Putamen (tissue), 1 donor: ENCODE data around the gene MYBBP1A.

ENCODE experiments used
- DNase-seq: peaks from one replicate; pipeline ENCODE4 v3.0.0-alpha.2; 2016; ENCODE audit warnings: low spot score

Gene MYBBP1A

DNA sequence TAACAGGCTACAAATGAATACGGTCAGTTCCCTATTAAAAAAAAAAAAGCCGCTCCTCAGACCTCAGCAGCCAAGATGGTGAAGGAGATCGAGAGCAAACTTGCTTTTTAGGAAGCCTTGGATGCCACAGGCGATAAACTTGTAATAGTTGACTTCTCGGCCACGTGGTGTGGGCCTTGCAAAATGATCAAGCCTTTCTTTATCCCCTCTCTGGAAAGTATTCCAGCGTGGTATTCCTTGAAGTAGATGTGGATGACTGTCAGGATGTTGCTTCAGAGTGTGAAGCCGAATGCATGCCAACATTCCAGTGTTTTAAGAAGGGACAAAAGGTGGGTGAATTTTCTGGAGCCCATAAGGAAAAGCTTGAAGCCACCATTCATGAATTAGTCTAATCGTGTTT is 16.9 kb upstream of the MYBBP1A start:
- DNase-seq: no peak

DNA sequence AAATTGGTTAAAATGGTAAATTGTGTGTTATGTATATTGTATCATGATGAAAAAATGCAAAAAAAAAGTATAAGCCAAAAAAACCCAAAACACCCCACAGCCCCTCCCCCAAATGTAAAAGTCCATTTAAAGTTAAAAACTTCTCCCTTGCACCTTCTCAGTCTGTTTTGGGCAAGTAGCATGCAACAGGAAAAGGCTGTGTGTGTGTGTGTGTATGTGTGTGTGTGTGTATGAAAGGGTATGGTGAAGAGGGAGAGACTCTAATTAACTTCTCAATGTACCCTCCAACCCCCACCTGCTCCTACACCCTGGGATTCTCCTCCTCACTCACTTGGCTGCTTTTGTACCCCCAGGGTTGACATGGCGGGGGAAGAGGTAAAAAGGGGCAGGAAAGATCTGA is 14.4 kb upstream of the MYBBP1A start:
- DNase-seq: no peak

DNA sequence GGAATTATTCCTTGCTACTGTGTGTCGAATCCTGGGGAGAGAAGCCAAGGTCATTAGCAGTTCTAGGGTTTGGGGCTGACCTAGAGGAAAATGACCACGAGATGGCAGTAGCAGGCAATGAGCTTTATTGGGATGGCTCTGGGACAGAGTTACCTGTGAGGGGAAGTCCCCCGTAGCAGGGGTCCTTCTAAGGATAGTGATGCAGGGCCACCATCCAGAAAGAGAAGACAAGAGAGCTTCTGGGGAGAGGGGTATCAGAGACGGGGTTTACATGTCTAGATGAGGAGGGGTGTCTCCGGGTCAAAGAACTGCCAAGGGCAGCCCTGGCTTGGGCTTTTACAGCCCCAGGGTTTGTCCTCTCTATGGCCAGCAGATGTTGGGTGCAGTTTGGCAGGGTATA is 11.6 kb upstream of the MYBBP1A start:
- DNase-seq: no peak

DNA sequence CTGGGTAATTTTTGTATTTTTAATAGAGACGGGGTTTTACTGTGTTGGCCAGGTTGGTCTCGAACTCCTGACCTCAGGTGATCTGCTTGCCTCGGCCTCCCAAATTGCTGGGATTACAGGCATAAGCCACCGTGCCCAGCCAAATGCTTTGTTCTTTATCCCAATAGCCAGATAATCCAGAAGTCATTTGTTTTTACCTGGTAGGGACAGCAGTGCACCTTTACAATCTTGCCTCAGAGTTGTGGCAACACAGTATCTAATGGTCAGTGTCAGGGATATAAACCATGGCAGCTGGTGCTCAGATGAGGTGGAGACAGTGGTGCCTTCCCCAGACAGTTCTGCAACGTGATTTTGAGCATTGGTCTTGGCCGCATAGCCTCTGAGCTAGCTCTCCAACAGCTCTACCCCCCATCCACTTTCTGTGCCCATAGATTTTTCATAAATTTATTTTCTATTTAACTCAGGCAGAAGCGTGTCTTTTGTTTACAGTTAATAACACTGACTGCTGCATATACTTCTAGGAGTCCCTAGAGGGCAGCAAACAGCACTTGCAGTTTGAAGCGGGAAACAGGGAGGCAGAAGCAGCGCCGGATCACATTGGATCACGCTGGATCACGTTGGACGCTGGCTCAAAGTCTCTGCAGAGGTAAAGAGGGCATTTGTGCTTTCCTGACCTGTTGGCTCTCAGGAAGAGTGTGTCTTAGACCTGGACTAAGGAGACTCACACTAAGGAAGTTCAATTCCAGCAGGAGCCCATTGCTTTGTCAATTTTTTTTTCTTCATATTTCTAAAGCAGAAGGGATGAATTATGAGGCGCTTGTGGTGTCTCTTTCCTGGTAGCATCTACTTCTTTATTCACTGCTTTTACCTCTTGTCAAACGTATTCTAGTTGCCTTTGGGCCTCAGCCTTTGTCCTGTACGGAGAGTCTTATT is 10.3 kb upstream of the MYBBP1A start:
- DNase-seq: peak; percentile 77

DNA sequence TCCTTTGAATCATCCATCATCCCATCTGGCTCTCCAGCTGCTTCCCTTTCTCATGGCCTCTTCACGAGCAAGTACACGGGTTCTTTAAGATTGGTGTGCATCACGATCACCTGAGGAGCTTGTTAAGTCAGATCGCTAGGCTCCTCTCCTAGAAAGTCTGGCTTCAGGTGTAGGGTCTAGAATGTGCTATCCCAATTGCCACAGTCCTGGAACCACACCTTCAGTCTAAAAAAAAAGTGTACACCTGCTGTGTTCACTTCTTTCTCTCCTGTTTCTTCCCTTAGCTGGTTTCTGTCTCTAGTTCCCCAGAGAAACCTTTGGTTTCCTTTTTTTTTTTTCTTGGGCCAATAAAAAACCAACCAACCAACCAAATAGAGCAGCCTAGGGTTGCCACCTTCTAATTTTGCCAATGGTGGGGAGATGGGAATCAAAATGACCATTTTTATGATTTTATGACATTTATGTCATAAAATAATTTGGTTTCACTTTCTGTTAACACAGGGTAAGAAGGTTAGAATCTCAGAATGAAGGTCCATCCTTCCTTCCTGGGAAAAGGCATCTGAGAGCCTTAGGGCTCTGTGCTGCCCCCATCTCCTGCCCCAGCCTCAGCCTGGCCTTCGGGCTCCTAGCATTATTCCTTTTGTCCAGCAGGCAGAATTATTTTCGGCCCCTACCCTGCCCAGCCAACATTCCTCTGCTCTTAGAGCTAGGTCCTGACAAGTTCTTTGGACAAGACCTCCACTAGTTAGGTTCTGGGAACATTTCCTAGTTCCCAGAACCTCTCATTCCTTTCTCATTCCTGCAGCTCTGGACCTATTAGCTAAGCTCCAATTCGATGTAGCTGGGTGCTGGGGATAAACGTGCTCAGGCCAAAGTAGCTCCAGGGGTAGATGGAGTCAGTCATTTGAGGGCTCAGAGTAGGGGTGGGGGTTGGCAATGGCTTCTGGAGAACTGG is 7.1 kb upstream of the MYBBP1A start:
- DNase-seq: no peak

DNA sequence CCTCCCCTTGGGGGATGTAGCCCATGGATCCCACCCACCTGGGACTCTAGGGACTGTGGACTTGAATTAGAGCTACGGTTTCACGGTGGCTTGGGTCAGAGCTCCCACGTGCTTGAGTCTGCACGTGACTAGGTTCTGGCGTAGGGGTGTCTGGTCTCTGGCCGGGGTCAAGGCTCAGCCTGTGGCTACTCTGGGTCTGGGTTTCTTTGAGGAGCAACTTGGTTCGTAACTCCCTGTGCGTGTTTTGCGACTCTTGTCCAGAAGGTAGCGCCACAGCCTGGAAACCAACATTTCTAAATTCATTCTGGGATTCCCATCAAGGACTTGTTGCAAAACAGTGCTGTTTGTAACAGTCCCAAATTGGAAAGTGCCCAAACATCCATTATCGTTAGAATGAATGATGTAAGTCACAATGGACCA is 5.7 kb upstream of the MYBBP1A start:
- DNase-seq: no peak

DNA sequence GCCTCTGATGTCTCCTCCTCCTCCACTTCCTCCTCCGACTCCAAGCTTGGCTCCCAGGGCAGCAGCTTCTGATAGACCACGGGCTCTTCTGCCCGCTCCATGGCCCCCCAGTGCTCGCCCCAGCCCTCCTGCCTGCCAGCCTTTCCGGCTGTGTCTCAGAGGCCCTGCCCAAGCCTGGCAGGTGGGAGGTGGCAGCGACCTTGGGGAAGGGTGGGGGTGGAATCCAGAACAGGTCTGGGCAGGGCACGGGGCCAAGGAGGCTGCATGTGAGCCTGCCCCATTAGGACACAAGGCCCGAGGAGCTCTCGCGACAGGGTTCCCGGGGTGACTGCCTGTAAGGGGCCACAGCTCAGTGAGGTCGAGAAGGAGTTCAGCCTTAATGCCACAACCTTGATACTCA is 5.2 kb upstream of the MYBBP1A start, which contains the start of gene GGT6:
Gene GGT6, minus strand, starts transcription at position 157 of the 400 bp plus-strand sequence. Its CDS starts 56 bp downstream, at position 101.
- no peak for DNase-seq

DNA sequence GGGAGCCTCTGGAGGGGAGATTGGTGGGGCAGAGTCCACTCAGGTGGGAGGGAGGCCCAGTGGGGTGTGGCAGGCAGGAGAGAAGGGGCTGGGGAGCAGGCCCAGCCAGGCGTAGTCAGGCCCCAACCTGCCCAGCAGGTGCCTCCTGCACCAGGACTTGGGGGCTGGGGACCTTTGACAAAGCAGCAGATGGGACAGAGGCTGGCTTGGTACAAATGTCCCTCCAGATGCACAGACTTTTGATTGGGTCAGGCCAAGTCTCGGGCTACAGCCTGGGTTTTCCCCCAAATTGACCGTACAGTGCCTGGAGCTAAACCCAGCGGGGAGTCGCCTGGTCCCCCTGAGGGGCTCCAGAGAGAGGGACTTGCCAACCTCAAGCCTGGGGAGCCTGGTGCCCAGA is 4.8 kb upstream of the MYBBP1A start:
- no peak for DNase-seq

DNA sequence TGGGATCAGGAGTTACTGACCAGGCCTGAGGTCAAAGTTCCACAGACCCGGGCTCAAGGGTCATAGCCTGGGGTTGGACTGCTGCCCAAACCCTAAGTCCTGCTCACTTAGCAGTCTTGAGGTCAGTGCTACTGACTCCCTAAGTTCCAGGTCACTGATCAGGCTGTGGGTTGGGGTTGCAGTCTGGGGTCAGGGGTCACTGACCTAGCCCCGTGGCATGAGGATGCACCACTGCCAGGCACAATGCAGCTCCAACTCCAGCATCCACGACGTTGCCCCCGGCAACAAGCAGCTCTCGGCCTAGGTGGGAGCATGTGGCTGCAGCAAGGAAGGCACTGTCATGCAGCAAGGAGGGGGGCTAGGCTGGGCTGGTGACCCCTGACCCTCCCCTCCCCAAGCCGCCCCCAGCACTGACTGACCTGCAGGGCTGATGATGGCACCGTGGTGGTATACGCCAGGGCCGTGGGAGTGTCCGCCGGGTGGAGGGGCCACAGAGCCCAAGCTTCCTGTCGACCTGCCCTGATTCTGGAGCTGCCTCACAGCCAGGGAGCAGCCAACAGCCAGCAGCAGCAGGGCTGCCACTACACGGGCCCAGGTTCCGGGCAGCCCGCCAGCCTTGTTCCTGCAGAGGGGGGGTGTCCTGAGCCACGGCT is 4.1 kb upstream of the MYBBP1A start:
- no peak for DNase-seq

DNA sequence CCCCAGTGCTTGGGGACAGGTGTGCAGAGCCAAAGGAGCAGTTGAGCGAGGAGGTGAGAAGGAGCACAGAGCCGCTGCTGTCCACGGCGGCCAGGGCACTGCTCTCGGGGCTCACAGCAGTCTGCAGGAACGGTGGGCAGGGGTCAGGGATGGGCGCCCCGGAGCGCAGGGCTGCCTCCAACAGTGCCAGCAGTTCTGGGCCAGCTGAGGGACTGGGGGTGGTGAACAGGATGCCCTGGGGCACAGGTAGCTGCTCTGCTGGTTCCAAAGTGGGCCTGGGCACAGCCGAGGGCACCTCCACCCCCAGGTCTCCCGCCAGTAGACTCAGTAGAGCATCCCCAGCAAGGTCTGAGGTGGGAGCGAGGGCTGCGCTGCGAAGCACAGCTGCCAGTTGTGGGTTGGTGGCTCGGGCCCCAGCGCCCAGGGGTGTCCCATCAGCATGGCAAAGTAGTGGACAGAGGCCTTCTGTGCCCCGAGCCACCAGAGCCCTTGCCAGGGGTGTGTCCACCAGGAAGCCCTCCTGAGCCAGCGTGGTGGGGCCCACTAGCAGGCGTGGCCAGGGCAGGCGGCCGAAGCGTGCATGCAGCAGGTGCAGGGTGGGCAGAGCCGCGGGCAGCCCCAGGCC is 3.3 kb upstream of the MYBBP1A start:
- no peak for DNase-seq

DNA sequence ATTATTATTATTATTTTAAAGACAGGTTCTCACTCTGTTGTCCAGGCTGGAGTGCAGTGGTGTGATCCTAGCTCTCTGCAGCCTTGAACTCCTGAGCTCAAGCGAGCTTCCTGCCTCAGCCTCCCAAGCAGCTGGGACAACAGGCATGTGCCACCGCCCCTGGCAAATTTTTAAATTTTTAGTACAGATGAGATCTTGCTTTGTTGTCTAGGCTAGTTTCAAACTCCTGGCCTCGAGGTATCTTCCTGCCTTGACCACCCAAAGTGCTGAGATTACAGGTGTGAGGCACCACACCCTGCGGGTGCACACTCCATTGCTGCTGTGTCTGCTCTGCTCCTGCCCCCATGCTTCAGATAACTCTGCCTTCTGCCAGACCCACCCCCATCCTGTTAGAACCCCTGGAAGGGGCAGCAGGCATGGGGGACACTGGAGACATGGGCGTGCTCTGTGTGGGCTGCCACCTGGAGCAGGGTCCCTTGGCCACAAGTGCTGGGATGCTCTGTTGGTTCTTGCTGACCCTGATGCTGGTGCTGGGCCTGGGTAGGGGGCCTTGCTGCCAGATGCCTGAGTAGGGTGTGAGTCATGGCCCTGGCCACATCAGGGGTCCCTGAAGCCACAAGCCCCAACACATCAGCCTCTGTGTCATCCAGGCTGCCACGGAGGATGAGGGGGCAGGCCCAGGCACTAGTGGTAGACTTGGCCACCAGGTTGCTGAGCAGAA is 2.6 kb upstream of the MYBBP1A start:
- DNase-seq: no peak

DNA sequence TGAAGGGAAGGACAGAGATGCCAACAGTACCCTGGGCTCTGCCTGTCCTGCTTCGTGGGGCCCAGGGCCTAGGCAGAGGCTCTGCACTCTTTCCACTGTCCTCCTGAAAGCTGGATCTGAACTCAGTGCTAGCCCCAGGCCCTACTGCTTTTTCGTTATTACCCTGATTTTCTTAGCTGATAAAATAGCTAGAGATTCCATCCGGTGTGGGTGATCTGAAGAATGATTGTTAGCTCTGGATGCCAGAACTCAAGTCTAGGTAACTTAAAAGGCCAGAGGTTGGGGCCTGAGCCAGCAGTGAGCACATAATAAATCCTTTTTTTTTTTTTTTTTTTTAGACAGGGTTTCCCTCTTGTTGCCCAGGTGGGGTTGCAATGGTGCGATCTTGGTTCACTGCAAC is 1.8 kb upstream of the MYBBP1A start:
- DNase-seq: no peak

DNA sequence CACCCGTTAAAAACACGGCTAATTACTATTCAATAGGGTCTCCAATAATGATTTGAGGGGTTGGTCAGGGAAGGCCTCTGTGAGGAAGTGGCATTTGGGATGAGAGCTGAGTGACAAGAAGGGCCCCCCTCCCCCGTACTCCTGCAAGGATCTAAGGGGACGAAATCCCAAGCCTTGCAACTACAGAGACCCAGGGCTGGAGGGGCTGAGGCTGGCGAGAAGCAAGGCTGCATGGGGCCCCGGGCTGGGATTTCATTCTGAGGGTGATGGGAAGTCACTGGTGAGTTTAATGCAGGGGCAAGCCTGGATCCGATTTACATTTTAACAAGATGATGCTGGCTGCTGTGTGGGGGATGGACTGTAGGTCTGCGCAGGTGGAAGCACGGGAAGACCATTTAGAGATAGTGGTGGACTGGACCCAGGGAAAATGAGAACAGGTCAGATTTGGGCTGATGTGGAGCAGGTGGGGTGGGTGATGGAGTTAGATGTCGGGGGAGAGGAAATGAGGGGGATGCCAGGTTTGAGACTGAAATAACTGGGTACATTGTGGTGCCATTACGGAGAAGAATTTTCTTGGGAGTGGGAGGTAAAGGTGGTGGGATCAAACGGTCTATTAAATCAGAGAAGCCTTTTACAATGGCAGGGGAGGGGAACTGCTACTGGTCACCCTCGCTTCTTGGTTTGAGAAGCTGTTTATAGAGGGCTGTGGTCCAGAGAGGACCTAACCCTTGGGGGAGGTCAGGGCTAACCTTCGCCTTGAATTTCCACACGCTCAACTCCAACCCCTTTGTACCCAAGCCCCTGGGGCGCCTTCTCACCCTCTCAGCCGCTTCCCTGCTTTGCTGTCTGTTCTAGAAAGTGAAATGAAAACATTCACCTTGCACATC is 932 bp upstream of the MYBBP1A start:
- no peak for DNase-seq

DNA sequence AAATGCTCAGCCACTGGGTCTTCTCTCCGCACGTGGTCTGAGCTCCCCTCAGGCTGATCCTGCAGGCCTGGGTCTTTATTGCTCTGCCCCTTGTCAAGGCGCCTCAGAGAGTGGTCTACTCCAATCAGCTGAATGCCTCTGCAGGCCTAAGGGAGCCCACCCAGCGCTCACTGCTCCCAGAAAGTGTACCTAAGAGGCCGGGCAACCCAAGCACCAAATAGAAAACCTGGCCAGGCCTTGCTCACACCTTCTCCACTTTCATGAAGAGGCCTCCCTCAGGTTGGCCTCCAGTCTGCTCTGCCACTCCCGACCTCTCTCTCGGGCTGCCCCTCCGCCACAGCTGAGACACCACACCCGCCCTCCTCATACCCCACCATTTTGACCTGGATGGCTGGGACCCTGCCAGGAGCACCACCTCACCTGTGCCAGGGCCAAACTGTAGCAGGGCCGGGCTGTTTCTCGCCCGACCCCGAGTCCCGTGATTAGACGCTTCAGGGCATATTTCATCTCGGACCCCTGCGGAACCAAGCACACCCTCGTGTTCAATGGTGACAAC is 665 bp downstream of the MYBBP1A start:
- DNase-seq: no peak

DNA sequence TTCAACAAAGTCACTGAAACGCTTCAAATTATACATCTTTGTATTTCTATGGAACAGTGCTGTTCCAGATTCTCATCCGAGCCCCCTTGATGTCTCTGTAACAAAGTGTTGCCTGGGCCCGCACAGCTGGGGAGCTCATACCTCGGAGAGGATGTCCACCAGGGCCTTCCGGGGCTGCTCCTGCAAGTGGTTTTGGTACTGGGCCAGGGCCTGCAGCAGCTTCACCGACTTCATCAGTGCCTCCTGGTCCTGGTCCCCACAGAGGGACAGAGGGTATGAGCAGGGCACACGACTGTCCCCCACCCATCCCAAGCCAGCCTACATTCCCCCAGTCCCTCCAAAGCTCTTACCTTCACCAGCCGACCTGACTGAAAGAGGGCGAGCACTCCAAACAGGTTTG is 1.5 kb downstream of the MYBBP1A start:
- no peak for DNase-seq

DNA sequence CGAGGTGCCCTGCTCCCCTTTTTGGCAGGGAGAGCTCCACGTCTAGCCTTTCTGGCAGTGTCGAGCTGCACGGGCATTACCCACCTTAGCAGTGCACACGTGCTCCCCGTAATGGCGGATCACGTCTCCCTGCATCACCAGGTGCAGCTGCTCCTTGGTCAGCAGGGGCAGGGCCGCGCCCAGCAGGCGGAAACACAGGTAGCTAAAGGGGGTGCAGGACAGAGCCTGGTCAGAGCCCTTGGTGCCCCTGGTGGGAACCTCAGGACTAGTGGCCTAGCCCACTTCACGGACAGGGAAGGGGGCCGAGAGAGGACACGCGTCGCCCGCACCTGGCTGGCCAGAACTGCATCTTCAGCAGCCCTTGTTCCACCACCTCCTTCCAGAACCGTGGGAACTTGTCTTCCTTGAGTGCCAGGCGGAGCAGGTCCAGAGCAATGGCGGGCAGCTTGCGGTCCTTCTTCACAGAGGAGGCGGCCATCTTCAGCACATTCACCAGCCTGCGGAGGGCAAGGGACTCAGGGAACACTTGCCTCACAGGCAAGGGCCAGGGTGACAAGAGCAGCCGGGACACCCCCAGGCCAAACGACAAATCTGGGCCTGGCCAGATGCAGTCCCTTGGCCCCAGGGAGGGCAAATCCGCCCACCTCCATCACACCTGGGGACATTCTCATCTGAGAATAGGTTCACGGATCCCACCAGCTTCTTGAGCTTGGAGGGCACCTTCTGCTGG is 3.2 kb downstream of the MYBBP1A start:
- no peak for DNase-seq

DNA sequence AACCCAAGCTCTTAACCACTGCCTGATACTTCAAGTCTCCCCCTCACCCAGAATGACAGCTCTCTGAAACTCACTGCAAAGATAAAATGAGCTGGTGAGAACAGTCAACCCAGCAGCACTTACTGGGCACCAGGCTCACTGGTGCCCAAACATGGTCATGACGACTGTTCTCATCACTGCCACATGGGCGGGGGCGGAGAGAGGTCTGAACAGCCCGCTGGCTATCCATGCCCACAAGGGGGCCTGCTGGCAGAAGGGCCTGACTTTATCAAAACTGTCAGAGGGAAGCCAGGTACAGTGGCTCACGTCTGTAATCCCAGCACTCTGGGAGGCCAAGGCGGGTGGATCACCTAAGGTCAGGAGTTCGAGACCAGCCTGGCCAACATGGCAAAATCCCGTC is 4.0 kb downstream of the MYBBP1A start:
- DNase-seq: no peak

DNA sequence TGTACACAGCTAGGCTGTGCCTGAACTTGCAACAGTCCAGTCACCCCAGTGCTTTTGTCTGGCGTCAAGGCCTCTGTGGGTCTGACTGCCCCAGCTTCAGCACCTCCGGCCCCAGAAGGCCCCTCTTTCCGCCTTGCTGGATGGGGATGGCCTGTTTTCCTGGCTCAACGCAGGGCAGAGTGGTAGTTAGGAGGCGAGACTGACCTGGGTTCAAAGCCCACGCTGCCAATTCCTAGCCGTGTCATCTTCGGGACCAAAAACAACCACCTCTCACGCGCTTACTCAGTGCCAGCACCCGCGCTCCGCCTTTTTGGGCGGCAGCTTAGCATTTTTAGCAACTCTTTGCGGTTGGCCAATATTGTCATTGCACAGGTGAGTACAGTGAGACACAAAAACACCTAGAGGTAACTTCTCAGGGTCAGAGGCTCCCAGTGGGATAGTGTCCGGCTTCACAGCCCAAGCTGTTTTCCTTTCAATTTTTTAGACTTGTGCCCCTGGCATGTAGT is 4.6 kb downstream of the MYBBP1A start:
- no peak for DNase-seq
